ENCODE measurements around the gene TRIM34.
"Not testable (repeated sequence)": the region's sequence is repeated elsewhere in the genome, so short reads cannot be mapped to it uniquely, and the experiment has no call there.

Gene TRIM34

DNA sequence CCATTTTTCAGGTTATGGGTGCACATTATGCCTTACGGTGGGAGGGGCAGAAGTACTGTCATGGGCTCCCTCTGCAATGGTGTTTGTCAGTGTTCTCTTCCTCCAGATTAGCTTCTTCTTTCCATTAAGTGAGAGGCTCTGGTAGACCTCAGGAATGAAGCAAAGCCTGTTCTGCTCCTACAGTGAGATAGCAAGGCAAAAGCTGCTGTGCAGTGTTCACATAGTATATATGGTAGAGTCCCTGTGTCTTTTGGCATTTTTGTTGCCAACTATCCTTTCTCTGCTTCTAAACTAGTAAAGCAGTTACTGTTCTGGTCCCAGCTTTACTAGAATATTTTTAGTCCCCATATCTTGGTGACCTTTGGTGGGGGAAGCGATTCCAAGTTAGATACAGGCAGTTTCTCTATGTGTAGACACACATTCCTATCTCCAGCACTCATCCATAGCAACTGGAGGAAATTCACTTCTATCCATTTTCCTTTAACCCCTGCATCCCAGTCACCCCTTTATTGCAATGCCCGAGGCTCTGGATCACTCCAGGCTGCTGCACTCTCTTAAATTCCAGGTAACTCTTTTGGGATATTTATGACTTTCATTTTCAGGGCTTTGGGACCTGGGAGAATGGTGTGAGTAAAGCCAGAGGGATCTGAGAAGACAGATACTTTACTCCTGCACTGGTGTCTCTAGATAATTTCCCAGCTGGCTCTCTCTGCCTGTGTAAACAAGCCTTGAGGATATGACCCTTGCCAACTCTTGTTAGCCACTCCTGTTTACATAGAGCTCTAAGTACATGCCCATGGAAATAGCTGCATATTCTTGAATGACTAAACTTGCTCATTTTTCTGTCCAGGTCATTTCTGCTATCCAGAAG, 3.9 kb upstream of the TRIM34 start:
- DNase-seq (ENCODE audit: low read depth), result no peak

DNA sequence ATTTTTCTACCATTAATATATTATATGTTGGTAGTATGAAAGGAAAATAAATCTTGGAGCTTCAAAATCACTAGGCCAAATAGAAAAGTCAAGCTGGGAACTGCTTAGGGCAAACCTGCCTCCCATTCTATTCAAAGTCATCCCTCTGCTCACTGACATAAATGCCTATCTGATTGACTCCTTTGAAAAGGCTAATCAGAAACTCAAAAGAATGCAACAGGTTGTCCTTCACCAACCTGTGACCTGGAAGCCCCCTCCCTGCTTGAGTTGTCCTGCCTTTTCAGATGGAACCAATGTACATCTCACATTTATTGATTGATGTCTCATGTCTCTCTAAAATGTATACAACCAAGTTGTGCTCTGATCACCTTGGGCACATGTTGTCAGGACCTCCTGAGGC, 3.2 kb upstream of the TRIM34 start:
- DNase-seq (ENCODE audit: low read depth), result no peak

DNA sequence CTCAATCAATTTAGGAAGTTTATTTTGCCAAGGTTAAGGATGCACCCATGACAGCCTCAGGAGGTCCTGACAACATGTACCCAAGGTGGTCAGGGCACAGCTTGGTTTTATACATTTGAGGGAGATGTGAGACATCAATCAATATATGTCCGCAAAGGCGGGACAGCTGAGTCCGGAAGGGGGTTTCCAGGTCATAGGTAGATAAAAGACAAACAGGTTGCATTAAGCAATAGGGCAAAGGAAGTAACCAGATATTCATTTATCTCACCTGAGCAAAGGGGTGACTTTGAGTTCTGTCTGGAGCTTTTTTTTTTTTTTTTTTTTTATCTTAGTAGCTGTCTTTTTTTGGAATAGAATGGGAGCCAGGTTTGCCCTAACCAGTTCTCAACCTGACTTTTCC, 2.0 kb upstream of the TRIM34 start:
- DNase-seq (ENCODE audit: low read depth), result no peak

DNA sequence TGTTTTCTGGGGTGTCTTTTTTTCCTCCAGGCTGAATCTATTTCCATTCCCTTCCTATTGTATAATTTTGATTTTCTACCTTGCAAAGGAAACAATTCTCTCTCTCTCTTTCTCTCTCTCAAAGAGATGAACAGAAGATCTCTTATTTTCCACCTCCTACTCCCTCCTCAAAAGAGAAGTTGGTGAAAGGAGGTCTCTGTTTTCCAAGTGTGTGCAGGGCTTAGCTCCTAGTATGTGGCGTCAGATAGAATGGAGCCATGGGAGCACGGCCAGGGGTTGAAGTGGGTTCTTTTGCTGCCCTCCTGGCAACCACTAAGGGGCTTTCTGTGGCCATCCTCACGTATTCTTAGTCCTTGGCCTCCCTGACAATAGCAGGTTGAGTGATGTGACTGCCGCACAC, 480 bp downstream of the TRIM34 start:
- DNase-seq (ENCODE audit: low read depth), result no peak

DNA sequence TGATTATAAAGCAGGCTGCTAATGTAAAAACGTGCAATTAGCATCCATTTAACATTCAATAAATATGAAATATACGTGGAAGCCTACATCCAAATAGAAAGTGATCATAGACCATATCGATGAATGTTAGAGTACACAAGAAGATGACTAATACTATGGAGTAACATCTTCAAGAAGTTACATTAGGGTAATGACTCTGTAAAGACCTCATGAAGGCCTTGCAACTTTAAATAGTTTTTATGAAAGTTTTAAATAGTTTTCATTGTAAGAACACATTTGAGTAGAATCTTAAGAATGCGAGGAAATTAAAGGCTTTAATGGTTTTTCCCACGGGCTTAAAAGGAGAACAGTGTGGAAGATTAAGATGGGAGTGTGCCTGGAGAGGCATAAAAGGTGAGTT, 1.4 kb downstream of the TRIM34 start:
- DNase-seq (ENCODE audit: low read depth), result no peak

DNA sequence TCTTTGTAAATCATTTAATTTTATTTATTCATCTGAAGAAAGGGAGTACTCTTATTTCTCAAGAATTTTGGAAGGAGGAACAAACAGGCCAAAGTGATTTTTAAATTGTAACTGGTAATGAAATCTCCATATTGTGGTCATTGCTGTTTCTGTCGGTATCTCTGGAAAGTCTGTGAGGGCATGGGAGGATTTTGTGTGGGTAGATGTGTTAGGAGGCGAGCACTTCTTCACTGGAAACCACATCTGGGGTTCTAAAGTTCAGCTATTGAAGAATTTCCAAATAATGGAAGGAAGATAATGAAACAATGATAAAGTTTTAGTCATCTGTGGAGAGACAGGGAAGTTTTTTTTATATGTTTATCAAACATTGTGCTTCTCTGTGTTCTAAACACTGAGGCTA, 6.6 kb downstream of the TRIM34 start:
- no peak for DNase-seq (ENCODE audit: low read depth)

DNA sequence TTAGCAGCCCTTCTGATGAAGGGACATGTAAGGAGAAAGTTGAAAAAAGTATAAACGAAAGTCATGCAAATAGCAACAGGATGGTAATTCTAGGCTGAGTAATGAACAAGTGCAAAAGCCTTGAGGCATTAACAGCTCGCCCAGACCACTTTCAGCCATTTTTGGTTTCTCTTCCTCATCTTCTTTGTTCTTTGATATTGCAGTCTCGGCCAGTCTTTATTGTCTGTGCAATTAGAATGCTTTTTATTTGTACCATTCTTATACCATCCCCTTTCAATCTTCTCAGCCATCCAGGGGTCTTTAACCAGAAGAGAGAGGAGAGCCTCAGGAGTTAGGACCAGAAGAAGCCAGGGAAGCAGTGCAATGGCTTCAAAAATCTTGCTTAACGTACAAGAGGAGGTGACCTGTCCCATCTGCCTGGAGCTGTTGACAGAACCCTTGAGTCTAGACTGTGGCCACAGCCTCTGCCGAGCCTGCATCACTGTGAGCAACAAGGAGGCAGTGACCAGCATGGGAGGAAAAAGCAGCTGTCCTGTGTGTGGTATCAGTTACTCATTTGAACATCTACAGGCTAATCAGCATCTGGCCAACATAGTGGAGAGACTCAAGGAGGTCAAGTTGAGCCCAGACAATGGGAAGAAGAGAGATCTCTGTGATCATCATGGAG, 7.3 kb downstream of the TRIM34 start:
- no peak for DNase-seq (ENCODE audit: low read depth)

DNA sequence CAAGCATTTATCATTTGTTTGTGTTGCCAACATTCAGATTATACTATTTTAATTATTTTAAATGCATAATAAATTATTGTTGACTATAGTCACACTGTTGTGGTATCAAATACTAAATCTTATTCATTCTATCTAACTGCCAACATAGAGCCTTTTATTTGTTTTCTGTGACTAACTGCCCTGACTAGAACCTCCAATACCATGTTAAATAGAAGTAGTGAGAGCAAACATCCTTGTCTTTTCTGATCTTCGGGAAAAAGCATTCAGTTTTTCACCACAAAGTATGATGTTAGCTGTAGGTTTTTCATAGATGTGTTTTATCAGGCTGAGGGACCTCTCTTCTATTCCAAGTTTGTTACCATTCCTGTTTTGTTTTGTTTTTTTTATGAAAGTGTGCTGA, 15.2 kb downstream of the TRIM34 start:
- no peak for DNase-seq (ENCODE audit: low read depth)

DNA sequence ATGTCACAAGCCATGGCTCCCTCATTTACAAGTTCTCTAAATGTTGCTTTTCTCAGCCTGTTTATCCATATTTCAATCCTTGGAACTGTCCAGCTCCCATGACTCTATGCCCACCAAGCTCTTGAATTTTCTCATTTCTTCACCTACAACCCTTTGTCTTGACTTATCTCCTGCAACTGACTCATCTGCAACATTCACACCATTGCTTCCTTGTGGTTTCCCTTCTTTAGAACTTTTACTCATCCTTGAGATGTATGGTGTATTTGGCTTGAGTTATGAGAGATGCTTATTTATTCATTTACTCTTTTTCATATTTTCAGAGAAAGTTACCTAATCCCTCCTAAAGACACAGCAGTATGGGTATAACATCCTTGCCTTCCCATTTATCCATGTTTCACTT, 18.8 kb downstream of the TRIM34 start:
- no peak for DNase-seq (ENCODE audit: low read depth)

DNA sequence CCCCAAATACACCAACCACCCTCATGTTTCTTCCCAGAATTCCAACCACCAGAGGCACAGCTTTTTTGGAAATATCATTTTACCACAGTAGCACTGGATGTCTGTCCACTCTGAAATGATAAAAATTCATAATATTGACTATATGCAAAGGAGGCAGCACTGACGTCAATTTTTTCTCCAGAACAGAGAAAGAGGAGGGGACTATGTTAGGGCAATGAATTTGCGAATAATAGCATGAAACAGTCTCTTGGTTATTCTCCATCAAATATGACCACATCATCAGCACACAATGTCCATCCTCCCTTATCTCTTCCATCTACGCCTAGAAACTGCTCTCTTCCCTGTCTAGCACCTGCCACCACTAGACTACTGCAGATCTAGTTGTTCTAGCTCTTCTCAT, 21.3 kb downstream of the TRIM34 start:
- DNase-seq (ENCODE audit: low read depth), result no peak

DNA sequence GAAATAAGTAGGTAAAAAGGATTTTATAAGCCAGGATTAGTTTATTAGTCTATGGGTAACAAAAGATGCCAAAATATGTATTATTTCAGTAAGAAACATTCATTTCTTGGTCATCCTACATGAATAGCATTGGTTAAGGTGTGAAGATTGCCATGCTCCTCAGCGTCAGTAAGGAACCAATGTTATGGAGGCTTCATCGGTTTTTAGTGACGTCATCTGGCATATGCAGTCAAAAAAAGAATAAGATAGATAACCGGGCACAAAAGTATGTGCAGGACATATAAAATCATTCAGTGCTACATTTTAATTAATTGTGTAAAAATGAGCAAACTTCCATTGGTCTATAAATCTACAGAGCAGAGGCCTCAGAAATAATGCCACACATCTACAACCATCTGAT, 30.7 kb downstream of the TRIM34 start:
- no peak for DNase-seq (ENCODE audit: low read depth)

DNA sequence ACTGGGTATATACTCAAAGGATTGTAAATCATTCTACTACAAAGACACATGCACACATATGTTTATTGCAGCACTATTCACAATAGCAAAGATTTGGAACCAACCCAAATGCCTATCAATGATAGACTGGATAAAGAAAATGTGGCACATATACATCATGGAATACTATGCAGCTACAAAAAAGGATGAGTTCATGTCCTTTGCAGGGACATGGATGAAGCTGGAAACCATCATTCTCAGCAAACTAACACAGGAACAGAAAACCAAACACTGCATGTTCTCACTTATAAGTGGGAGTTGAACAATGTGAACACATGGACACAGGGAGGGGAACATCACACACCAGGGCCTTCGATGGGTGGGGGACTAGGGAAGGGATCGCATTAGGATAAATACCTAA, 32.2 kb downstream of the TRIM34 start:
- not testable (repeated sequence) for DNase-seq (ENCODE audit: low read depth)

DNA sequence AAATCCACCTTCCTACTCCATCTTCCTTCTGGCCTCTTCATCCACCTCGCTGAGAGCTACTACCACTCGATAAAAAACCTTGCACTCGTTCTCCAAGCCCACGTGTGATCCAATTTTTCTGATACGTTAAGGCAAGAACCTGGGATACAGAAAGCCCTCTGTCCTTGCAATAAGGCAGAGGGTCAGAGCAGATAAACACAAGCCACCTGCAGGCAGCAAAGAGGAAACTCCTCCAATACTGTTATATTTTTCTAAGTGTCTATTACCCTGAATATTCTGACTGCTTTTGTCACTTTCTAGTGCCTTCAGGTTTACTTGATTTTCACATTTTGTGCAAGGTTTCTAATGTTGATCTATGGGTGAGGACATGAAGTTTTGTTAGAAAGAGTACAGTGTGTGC, 33.5 kb downstream of the TRIM34 start:
- no peak for DNase-seq (ENCODE audit: low read depth)

DNA sequence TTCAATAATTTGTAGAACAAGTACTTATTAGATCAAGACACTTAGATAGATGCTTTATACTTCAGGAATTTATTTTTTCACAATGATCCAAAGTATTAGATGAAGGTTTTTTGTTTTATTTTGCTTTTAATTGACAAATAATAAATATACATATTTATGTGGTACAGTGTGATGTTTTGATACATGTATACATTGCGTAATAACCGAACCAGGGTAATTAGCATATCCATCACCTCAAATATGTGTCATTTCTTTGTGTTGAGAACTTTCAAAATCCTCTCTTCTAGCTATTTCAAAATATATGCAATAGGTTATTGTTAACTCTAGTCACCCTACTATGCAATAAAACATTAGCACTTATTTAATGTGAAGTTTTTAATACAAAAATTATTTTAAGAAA, 38.7 kb downstream of the TRIM34 start:
- no peak for DNase-seq (ENCODE audit: low read depth)

DNA sequence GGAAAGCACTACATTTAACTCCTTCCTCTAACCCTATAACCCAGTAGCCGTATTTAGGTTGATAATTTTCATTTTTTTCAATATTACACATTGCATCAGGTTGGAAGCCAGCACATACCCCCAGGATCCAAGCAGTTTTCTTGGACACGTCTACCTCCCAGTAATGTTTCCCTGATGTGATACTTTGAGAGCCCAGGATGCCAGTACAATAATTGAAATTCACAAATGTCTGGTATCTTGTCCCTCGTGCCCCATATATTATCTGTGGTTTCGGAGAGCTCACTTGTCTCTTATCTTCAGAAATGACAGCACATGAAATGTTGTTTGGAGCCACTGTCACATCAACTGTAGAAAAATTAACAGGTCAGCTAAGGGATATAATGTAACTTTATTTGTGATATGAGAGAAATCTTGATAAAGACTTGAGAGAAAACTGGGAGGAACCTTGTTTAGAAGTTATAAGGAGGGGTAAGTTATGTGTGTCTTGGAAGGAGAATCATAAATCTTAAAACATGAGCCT, 40.3 kb downstream of the TRIM34 start:
- no peak for DNase-seq (ENCODE audit: low read depth)

DNA sequence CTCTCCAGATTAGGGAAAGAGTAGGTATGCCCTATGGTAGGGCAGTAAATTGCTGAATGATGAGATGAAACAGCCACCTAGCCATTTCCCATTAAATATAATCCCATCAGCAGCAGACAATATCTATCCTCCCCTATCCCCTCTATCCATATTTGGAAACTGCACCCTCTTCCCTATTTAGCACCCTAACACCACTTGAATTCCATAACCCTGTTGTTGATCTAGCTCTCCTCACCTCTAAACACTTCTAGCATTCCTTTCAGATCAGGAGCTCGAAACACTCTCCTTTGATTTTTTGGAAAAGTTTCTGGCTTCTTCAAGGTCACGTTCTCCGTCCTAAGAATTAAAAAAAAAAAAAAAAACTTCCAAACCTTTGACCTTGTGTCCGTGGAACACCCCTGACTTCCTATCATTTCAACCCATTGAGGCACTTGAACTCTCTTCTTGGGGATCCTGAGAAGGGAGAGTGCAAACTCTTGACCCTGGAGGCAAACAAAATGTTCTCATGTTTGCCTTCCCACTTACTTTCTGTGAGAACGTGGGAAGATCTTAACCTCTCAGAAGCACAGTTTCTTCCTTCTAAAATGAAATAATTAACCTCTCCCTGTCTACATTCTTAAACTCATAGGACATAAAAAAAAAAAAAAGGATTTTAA, 41.1 kb downstream of the TRIM34 start:
- no peak for DNase-seq (ENCODE audit: low read depth)

DNA sequence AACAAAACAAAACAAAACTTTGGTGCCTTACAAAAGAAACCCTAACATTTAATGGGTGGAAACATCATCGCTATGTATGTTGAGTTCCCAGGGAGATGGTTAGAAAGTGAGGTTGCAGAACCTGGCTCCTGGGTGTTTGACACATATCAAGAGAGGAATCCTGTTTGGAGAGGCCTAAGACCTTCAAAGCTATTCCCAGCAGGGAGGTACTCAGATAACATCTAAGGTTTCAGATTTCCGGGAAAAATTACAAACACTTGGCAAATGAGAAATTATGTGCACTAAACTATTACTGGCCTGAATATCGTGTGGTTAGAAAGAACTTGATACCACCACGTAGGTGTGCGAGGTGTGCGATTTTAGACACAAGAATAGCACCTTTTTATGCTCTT, 41.6 kb downstream of the TRIM34 start:
- no peak for DNase-seq (ENCODE audit: low read depth)

DNA sequence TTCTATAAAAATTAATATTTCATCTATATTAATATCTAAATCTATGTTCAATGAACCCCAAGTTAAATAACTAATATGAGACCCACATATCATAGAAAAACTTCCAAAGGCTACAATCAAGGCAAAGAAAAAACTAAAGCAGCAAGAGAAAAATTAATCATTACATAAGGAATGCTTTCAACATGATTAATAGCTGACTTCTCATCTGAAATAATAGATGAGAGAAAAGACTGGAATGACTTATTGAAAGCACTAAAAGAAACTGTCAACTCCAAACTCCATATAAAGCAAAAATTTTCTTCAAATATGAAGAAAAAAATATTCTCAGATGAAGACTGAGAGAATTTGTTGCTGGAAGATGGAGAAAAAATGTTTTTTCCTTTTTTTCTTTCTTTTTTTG, 47.0 kb downstream of the TRIM34 start:
- no peak for DNase-seq (ENCODE audit: low read depth)

DNA sequence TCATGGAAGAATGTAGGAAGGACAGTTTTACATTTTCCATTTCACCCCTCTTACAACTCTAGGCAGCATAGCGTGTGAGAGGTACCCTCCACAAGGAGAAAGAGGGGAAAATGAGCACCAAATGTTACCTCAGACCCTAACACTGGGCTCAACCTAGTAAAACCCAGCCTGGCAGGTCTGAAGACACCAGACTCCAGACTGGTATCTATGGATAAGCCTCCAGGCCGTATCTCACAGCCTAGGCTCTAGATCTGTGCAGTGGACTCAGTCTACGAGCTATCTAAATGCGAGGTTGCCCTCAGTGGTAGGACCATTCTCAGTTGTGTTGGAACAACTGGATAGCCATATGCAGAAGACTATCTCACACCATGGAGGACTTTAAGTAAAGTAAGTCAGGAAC, 49.6 kb downstream of the TRIM34 start:
- no peak for DNase-seq (ENCODE audit: low read depth)

DNA sequence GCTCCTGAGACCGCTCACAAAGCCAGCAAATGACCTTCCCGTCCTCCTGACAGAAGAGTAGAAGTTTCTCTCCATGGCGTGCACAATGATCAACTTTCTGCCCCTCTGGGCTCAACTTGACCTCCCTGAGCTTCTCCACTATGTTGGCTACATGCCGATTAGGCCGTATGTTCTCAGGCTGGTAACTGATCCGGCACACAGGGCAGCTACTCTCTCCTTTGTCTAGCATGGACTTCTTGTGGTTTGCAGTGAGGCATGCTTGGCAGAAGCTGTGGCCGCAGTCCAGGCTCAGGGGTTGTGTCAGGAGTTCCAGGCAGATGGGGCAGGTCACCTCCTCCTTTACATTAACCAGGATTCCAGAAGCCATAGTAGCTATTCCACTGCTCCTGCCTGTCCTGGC, 55.0 kb downstream of the TRIM34 start:
- no peak for DNase-seq (ENCODE audit: low read depth)

DNA sequence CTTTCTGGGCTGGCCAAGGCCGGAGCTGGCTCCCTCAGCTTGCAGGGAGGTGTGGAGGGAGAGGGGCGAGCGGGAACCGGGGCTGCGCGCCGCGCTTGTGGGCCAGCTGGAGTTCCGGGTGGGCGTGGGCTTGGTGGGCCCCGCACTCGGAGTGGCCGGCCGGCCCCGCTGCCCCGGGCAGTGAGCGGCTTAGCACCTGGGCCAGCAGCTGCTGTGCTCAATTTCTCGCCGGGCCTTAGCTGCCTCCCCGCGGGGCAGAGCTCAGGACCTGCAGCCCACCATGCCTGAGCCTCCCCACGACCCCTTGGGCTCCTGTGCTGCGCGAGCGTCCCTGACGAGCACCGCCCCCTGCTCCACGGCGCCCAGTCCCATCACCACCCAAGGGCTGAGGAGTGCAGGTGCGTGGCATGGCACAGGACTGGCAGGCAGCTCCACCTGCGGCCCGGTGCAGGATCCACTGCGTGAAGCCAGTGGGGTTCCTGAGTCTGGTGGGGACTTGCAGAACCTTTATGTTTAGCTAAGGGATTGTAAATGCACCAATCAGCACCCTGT, 58.2 kb downstream of the TRIM34 start:
- not testable (repeated sequence) for DNase-seq (ENCODE audit: low read depth)

DNA sequence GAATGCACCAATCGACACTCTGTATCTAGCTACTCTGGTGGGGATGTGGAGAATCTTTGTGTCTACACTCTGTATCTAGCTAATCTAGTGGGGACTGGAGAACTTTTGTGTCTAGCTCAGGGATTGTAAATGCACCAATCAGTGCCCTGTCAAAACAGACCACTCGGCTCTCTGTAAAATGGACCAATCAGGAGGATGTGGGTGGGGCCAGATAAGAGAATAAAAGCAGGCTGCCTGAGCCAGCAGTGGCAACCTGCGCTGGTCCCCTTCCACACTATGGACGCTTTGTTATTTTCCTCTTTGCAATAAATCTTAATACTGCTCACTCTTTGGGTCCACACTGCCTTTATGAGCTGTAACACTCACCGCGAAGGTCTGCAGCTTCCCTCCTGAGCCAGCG, 58.8 kb downstream of the TRIM34 start:
- not testable (repeated sequence) for DNase-seq (ENCODE audit: low read depth)

Measured in stimulated activated CD8-positive, alpha-beta memory T cell treated with anti-CD3 and anti-CD28 coated beads, Interleukin-15, amount 100 ng/mL, for 1 hour (primary cell).